Measurements from ENCODE around the gene UPP1. TPM values are rescaled to one million over a fixed set of nuclear protein-coding genes. Genes with fewer than 3 reads are reported as not detected.

Gene UPP1
- polyA plus RNA-seq, 1 donor from 2014 or later = 19.5 TPM

Other genes with a start within 250 kb of the UPP1 start
- 0.28 and 2.0 TPM in 2 replicates for gene PKD1L1, start 140.8 kb upstream of the UPP1 start, polyA plus RNA-seq
- 17.4 and 30.4 TPM in 2 replicates for gene HUS1, start 109.7 kb upstream of the UPP1 start, polyA plus RNA-seq
- gene SUN3, start 60.2 kb upstream of the UPP1 start, polyA plus RNA-seq = not detected in 2 replicates
- not detected in 2 replicates for gene C7orf57, start 53.7 kb upstream of the UPP1 start, polyA plus RNA-seq
- gene ABCA13, start 82.2 kb downstream of the UPP1 start, polyA plus RNA-seq = 0.20 TPM in 1 of 2 replicates, not detected in the other